Measurements from ENCODE around the gene IGF2R. TPM values are rescaled to one million over a fixed set of nuclear protein-coding genes. Genes with fewer than 3 reads are reported as not detected.
A peak's percentile ranks its signal among the peaks of the same experiment; 100 is the strongest.

The IGF2R gene
- total and polyA plus RNA-seq, 7 donors, result 40.1 to 167 (median 113) TPM

DNA sequence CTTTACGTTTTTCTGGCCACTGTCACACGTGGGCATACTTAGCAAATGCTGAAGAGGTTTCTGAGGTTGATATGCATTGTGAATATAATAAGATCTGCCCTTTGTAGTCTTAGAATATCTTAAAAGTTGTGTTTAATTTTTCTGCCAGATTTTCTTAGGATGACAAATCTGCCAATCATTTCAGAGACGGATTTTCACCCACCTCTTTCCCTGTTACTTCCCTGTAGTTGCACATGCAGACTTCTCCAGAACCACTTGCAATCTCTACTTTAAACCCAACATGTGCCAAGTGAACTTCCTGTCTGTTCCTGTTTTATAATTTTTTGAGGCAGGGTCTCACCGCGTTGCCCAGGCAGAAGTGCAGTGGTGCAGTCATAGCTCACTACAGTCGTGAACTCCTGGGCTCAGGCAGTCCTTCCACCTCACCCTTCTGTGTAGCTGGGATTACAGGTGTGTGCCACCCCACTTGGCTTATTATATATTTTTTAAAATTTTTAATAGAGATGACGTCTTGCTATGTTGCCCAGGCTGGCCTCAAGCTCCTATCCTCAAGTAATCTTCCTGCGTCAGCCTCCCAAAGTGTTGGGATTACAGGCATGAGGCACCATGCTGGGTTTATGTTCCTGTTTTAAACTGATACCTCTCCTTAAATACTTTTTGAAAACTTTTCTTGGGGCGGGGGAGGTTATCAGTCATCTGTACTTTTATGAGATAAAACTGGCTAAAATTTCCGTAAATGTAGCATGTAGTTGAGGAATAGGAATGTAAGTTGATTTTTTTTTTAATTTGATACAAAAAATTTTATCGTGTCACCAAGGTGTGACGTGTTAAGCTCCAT, 2.7 kb downstream of the IGF2R start:
- H3K4me3 ChIP-seq, result peak overlapping the region; percentile 89
- no peak for DNase-seq
- ATAC-seq, result no peak
- H3K27ac ChIP-seq, result peak overlapping the region; percentile 97
- H3K36me3 ChIP-seq (ENCODE audit: insufficient read depth in 1 of 2, low read depth in 1 of 2), result no peaks in the 10 kb centered on the region
- intact Hi-C loops (cut with DNase I), result loop anchor here (2.0 to 10.0 kb wide), 4 partner anchors 36 to 277 kb away; partner anchors contain the start of gene SOD2 (in 1 of the 2)
- H3K9me3 ChIP-seq, result no peaks in the 10 kb centered on the region
- TF ChIP-seq, protein P1, sequence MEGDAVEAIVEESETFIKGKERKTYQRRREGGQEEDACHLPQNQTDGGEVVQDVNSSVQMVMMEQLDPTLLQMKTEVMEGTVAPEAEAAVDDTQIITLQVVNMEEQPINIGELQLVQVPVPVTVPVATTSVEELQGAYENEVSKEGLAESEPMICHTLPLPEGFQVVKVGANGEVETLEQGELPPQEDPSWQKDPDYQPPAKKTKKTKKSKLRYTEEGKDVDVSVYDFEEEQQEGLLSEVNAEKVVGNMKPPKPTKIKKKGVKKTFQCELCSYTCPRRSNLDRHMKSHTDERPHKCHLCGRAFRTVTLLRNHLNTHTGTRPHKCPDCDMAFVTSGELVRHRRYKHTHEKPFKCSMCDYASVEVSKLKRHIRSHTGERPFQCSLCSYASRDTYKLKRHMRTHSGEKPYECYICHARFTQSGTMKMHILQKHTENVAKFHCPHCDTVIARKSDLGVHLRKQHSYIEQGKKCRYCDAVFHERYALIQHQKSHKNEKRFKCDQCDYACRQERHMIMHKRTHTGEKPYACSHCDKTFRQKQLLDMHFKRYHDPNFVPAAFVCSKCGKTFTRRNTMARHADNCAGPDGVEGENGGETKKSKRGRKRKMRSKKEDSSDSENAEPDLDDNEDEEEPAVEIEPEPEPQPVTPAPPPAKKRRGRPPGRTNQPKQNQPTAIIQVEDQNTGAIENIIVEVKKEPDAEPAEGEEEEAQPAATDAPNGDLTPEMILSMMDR (IDR thresholded peaks at IDR 0.05), result no peak
- peaks cover 68% of the 10 kb centered on the region for H3K4me1 ChIP-seq
- 66 to 85% (median 70%) methylated on average over 12 of the region's 12 CpGs for WGBS, 3 donors
- H3K27me3 ChIP-seq (ENCODE audit: insufficient read depth in 3 of 3, low read length in 2 of 3), result no peaks in the 10 kb centered on the region

DNA sequence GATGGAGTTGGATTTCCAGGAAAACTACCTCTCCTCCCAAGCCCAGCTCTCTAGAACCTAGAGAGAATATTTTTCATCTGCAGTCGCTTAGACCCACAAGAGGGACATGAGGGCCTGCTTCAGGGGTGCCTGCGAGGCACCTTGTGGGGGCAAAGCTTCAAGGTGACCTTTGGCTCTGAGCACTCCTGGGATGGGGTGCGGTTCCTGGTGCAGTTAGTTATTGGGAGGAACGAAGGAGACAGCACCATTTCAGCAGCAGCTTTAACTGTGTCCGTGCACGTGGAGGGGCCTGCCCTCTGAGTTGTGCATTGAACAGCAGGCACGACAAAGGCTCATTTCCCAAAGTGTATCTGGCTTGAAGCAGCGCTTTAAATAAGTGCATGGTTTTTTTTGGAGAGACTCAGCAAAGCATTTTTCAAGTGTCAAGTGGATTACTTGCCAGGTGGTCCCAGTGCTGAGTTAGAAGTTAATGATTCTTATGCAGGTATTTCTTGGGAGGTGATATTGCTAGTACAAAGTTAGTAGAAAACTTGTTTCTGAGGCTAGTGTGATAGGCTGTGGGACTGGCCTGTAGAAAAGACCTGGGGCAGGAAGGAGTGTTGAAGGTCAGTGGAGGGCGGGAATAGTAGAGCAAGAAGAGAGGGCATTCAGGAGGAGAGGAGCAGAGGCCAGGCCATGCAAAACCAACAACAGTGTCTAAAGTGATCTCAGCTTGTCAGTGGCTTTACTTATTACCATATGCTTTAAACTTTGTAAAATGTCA, 3.8 kb downstream of the IGF2R start:
- H3K27ac ChIP-seq, result peak overlapping the region; percentile 97
- DNase-seq (no peak), ATAC-seq (no peak)
- H3K4me1 ChIP-seq, result peaks cover 80% of the 10 kb centered on the region
- H3K27me3 ChIP-seq (ENCODE audit: insufficient read depth in 3 of 3, low read length in 2 of 3), result no peaks in the 10 kb centered on the region
- no peaks in the 10 kb centered on the region for H3K36me3 ChIP-seq (ENCODE audit: insufficient read depth in 1 of 2, low read depth in 1 of 2)
- intact Hi-C loops (cut with DNase I), result loop anchor here (2.0 to 10.0 kb wide), 4 partner anchors 35 to 278 kb away; partner anchors contain the start of gene SOD2 (in 1 of the 2)
- peak overlapping the region; percentile 27 for H3K4me3 ChIP-seq
- H3K9me3 ChIP-seq, result no peaks in the 10 kb centered on the region
- 37 to 66% (median 45%) methylated on average over 9 of the region's 9 CpGs for WGBS, 3 donors
- TF ChIP-seq, protein P1 (IDR thresholded peaks at IDR 0.05), result no peak

DNA sequence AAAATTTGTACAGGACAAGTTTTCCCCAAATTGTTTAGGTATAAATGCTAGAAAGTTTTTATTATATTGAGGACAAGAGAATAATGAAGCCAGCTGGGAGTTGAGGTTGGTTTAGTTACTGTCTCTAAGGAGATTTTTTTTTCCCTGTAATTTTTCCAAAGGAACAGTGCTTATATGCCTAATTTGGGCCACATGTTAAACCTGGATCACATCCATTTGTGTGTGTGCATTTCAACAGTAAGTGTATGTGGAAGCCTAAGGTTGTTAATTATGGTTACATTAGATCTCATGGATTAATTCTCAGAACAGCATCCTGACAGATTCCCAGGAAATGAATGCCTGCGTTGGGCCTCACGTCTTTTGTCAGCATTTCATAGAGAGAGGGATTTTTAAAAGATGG, 4.5 kb downstream of the IGF2R start:
- no peak for ATAC-seq
- Histone ChIP-seq H3K4me3 (peak overlapping the region; percentile 12), H3K27me3 (ENCODE audit: insufficient read depth in 3 of 3, low read length in 2 of 3) (no peaks in the 10 kb centered on the region), H3K4me1 (peaks cover 82% of the 10 kb centered on the region), H3K27ac (peak overlapping the region; percentile 97), H3K36me3 (ENCODE audit: insufficient read depth in 1 of 2, low read depth in 1 of 2) (no peaks in the 10 kb centered on the region), H3K9me3 (no peaks in the 10 kb centered on the region)
- no peak for DNase-seq
- WGBS, 3 donors, result 14 to 47% (median 23%) methylated on average over 2 of the region's 2 CpGs
- intact Hi-C loops (cut with DNase I), result loop anchor here (2.0 to 10.0 kb wide), 4 partner anchors 34 to 279 kb away; partner anchors contain the start of gene SOD2 (in 1 of the 2)
- TF ChIP-seq, protein P1 (IDR thresholded peaks at IDR 0.05), result no peak

- no peaks in the 10 kb centered on the region for H3K27me3 ChIP-seq (ENCODE audit: insufficient read depth in 3 of 3, low read length in 2 of 3)
- peak overlapping the region; percentile 97 for H3K27ac ChIP-seq
- DNase-seq, result no peak
- no peaks in the 10 kb centered on the region for H3K36me3 ChIP-seq (ENCODE audit: insufficient read depth in 1 of 2, low read depth in 1 of 2)
- no peaks in the 10 kb centered on the region for H3K9me3 ChIP-seq
- TF ChIP-seq, protein P1 (IDR thresholded peaks at IDR 0.05), result no peak
- intact Hi-C loops (cut with DNase I), result loop anchor here (2.0 to 10.0 kb wide), 4 partner anchors 33 to 279 kb away; partner anchors contain the start of gene SOD2 (in 1 of the 2)
- 38 to 56% (median 46%) methylated on average over 2 of the region's 2 CpGs for WGBS, 3 donors
- H3K4me3 ChIP-seq, result peak overlapping the region; percentile 12
- peaks cover 86% of the 10 kb centered on the region for H3K4me1 ChIP-seq
- ATAC-seq, result peak; percentile 58 to 72 (median 66)
These were observed 5.1 kb downstream of the IGF2R start for GRCh38 chr6:159973951-159974350.
